ENCODE data around the gene AP1S1.

The AP1S1 gene

GRCh38 chr7:101179117-101179516 is 24.8 kb downstream of the AP1S1 start:
- Histone ChIP-seq H3F3A (ENCODE audit: insufficient read depth, low read length) (no peaks in the 10 kb centered on the region), H3K27me3 (replicated peaks; ENCODE audit: insufficient read depth, low read length) (peaks cover 73% of the 10 kb centered on the region), H3K9me2 (replicated peaks; ENCODE audit: insufficient read depth, low read length) (no peaks in the 10 kb centered on the region), H4K20me1 (ENCODE audit: insufficient read depth, low read length) (no peaks in the 10 kb centered on the region), H3K4me1 (ENCODE audit: low read length) (0 out of 2 replicates have a peak, but pooled peaks cover 4% of the 10 kb centered on the region), H3K36me3 (replicated peaks; ENCODE audit: insufficient read depth, low read length) (no peaks in the 10 kb centered on the region), H3K27ac (ENCODE audit: low read length) (no peak overlapping the region), H3K4me3 (ENCODE audit: low read length) (no peak overlapping the region), H3K4me2 (ENCODE audit: low read depth, low read length) (0 out of 2 replicates have a peak overlapping the region, but pooled peaks have one; percentile 18), H3K9ac (ENCODE audit: low read length) (no peak overlapping the region), H3K79me2 (ENCODE audit: low read length) (no peaks in the 10 kb centered on the region), H2AFZ (ENCODE audit: low read length) (no peak overlapping the region), H3K9me3 (replicated peaks; ENCODE audit: insufficient read depth, low read length) (no peaks in the 10 kb centered on the region)
- TF ChIP-seq, protein P1, sequence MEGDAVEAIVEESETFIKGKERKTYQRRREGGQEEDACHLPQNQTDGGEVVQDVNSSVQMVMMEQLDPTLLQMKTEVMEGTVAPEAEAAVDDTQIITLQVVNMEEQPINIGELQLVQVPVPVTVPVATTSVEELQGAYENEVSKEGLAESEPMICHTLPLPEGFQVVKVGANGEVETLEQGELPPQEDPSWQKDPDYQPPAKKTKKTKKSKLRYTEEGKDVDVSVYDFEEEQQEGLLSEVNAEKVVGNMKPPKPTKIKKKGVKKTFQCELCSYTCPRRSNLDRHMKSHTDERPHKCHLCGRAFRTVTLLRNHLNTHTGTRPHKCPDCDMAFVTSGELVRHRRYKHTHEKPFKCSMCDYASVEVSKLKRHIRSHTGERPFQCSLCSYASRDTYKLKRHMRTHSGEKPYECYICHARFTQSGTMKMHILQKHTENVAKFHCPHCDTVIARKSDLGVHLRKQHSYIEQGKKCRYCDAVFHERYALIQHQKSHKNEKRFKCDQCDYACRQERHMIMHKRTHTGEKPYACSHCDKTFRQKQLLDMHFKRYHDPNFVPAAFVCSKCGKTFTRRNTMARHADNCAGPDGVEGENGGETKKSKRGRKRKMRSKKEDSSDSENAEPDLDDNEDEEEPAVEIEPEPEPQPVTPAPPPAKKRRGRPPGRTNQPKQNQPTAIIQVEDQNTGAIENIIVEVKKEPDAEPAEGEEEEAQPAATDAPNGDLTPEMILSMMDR (IDR thresholded peaks at IDR 0.05; ENCODE audit: low read length) = no peak
- TF ChIP-seq EZH2 (optimal IDR thresholded peaks at IDR 0.05; ENCODE audit: low read depth, low read length) (no peak), EZH2phosphoT487 (IDR thresholded peaks at IDR 0.05; ENCODE audit: low read length) (no peak)
- no peak for DNase-seq

DNA sequence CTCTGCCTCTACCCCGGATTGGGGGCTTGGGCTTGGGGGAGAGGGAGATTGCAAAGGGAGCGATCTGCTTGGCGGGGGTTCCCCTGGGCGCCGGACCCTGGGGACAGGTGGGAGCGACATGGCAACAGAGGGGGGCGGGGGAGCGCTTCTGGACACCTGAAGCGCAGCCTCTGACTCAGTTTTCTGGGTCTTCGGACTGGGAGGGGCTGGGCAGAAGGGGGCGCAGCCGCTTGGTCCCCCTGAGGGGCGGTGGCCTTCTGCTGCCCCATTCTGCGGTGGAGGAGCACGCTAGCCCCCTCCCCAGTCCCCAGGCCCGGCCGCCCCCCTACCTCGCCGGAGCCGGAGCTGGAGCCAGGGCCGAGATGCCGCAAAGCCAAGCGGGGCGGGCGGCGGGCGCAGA is 25.4 kb downstream of the AP1S1 start:
- no peak overlapping the region for H3K4me2 ChIP-seq (ENCODE audit: low read depth, low read length)
- no peaks in the 10 kb centered on the region for H3F3A ChIP-seq (ENCODE audit: insufficient read depth, low read length)
- peaks cover 73% of the 10 kb centered on the region for H3K27me3 ChIP-seq (replicated peaks; ENCODE audit: insufficient read depth, low read length)
- no peak overlapping the region for H3K27ac ChIP-seq (ENCODE audit: low read length)
- no peaks in the 10 kb centered on the region for H3K36me3 ChIP-seq (replicated peaks; ENCODE audit: insufficient read depth, low read length)
- no peaks in the 10 kb centered on the region for H4K20me1 ChIP-seq (ENCODE audit: insufficient read depth, low read length)
- TF ChIP-seq EZH2phosphoT487 (IDR thresholded peaks at IDR 0.05; ENCODE audit: low read length) (no peak), EZH2 (optimal IDR thresholded peaks at IDR 0.05; ENCODE audit: low read depth, low read length) (no peak)
- TF ChIP-seq, protein P1 (IDR thresholded peaks at IDR 0.05; ENCODE audit: low read length) = no peak
- no peak overlapping the region for H2AFZ ChIP-seq (ENCODE audit: low read length)
- 0 out of 2 replicates have a peak, but pooled peaks cover 4% of the 10 kb centered on the region for H3K4me1 ChIP-seq (ENCODE audit: low read length)
- H3K9me3 ChIP-seq (replicated peaks; ENCODE audit: insufficient read depth, low read length) = no peaks in the 10 kb centered on the region
- H3K9me2 ChIP-seq (replicated peaks; ENCODE audit: insufficient read depth, low read length) = no peaks in the 10 kb centered on the region
- no peaks in the 10 kb centered on the region for H3K79me2 ChIP-seq (ENCODE audit: low read length)
- no peak overlapping the region for H3K4me3 ChIP-seq (ENCODE audit: low read length)
- no peak overlapping the region for H3K9ac ChIP-seq (ENCODE audit: low read length)
- DNase-seq = no peak

- TF ChIP-seq, protein P1 (IDR thresholded peaks at IDR 0.05; ENCODE audit: low read length) = no peak
- TF ChIP-seq EZH2phosphoT487 (IDR thresholded peaks at IDR 0.05; ENCODE audit: low read length) (no peak), EZH2 (optimal IDR thresholded peaks at IDR 0.05; ENCODE audit: low read depth, low read length) (no peak)
- Histone ChIP-seq H3K27ac (ENCODE audit: low read length) (no peak within 1 kb of the TSS), H3K9ac (ENCODE audit: low read length) (no peak within 1 kb of the TSS)
These were observed 26.0 kb downstream of the AP1S1 start, which contains the start of gene NAT16 for GRCh38 chr7:101180130-101180755. TSS of gene NAT16 (minus strand) at chr7:101180293. CDS start at chr7:101174807, 5,486 bp downstream.

More at GRCh38 chr7:101180130-101180755, 26.0 kb downstream of the AP1S1 start, which contains the start of gene NAT16:
- Histone ChIP-seq H3K9me3 (replicated peaks; ENCODE audit: insufficient read depth, low read length) (no peaks in the 10 kb centered on the region), H3K4me1 (ENCODE audit: low read length) (0 out of 2 replicates have a peak, but pooled peaks cover 4% of the 10 kb centered on the region), H3K79me2 (ENCODE audit: low read length) (no peaks in the 10 kb centered on the region), H4K20me1 (ENCODE audit: insufficient read depth, low read length) (no peaks in the 10 kb centered on the region), H3K27me3 (replicated peaks; ENCODE audit: insufficient read depth, low read length) (peaks cover 74% of the 10 kb centered on the region), H3K36me3 (replicated peaks; ENCODE audit: insufficient read depth, low read length) (no peaks in the 10 kb centered on the region), H2AFZ (ENCODE audit: low read length) (no peak within 1 kb of the TSS), H3F3A (ENCODE audit: insufficient read depth, low read length) (no peaks in the 10 kb centered on the region), H3K9me2 (replicated peaks; ENCODE audit: insufficient read depth, low read length) (no peaks in the 10 kb centered on the region), H3K4me2 (ENCODE audit: low read depth, low read length) (0 out of 2 replicates have a peak within 1 kb of the TSS, but pooled peaks have one; percentile 18), H3K4me3 (ENCODE audit: low read length) (no peak within 1 kb of the TSS)
- no peak for DNase-seq
